CD4-positive, alpha-beta T cell (primary cell): ENCODE results near the gene RANGRF. TPM values are rescaled to one million over a fixed set of nuclear protein-coding genes. Genes with fewer than 3 reads are reported as not detected.

Experiments used
- ATAC-seq: fragments of 200-7000 bp; cut with Tn5 transposase; one replicate; pipeline ENCODE4 v1.10.0; 2022; ENCODE audit warnings: mild to moderate bottlenecking; ENCODE audit not compliant: poor library complexity
- CTCF ChIA-PET: fragments of 350-600 bp; sonication (Branson Sonifier 250); formaldehyde crosslinking; loops from one replicate; lab custom pipeline; 2021; ENCODE audit warnings: antibody characterized with exemption, inconsistent platforms; lab: Charles Lee
- POLR2A ChIA-PET: fragments of 350-600 bp; sonication (Branson Sonifier 250); formaldehyde crosslinking; loops from one replicate; lab custom pipeline; 2021; ENCODE audit warnings: antibody characterized with exemption, inconsistent platforms; lab: Charles Lee
- DNase-seq, 14 experiments: peaks; one replicate each; pipeline ENCODE4 v3.0.0-alpha.2; 2013 to 2020; ENCODE audit warnings: mixed read lengths in 2 of 14
- H3K27ac ChIP-seq, 2 donors: one replicate each; pipeline versions ENCODE4 v1.5.1 to v1.7.0; 2013; ENCODE audit warnings: low read length in 2 of 2, low read depth in 1 of 2, mild to moderate bottlenecking in 1 of 2
- H3K27me3 ChIP-seq, 2 experiments: 1 replicate in 1 of 2; 2 replicates in 1 of 2; pipeline versions ENCODE4 v1.6.1 to v1.7.0; 2013; ENCODE audit warnings: low read length in 2 of 2, control low read depth in 1 of 2, mild to moderate bottlenecking in 1 of 2, moderate library complexity in 1 of 2; ENCODE audit not compliant: insufficient read depth in 2 of 2, control insufficient read depth in 1 of 2
- H3K36me3 ChIP-seq: one replicate; pipeline ENCODE4 v1.6.1; 2013; ENCODE audit warnings: low read length, control low read depth; ENCODE audit not compliant: insufficient read depth
- H3K4me1 ChIP-seq: one replicate; pipeline ENCODE4 v1.6.1; 2013; ENCODE audit warnings: low read length, control low read depth; ENCODE audit not compliant: insufficient read depth
- H3K4me3 ChIP-seq: one replicate; pipeline ENCODE4 v1.5.1; 2013; ENCODE audit warnings: mild to moderate bottlenecking, low read length, moderate library complexity
- H3K9me3 ChIP-seq, 2 experiments: 1 replicate in 1 of 2; 2 replicates in 1 of 2; pipeline versions ENCODE4 v1.6.1 to v1.7.0; 2013; ENCODE audit warnings: low read length in 2 of 2, mild to moderate bottlenecking in 2 of 2, control low read depth in 1 of 2, moderate library complexity in 1 of 2; ENCODE audit not compliant: control insufficient read depth in 1 of 2, insufficient read depth in 1 of 2
- H3K27ac Mint-ChIP-seq: one replicate; pipeline ENCODE4 v1.8.0; 2020; ENCODE audit warnings: mixed read lengths
- H3K27me3 Mint-ChIP-seq: one replicate; pipeline ENCODE4 v1.8.0; 2021; ENCODE audit warnings: mixed read lengths
- H3K36me3 Mint-ChIP-seq: one replicate; pipeline ENCODE4 v1.8.0; 2021; ENCODE audit warnings: low read depth, mixed read lengths
- H3K4me1 Mint-ChIP-seq: one replicate; pipeline ENCODE4 v1.8.0; 2021; ENCODE audit warnings: low read depth, mixed read lengths
- H3K4me3 Mint-ChIP-seq: one replicate; pipeline ENCODE4 v1.8.0; 2020; ENCODE audit warnings: mild to moderate bottlenecking, mixed read lengths
- H3K9me3 Mint-ChIP-seq: one replicate; pipeline ENCODE4 v1.8.0; 2020; ENCODE audit warnings: mixed read lengths
- CTCF ChIP-seq: fragments of 200-600 bp; IDR thresholded peaks from one replicate; pipeline ENCODE4 v1.8.0; 2022; ENCODE audit warnings: antibody characterized with exemption, mild to moderate bottlenecking
- intact Hi-C, 2 experiments: fragments of 100-400 bp; cut with DNase I in 1 of 2; cut with micrococcal nuclease in 1 of 2; formaldehyde crosslinking; loops; one replicate each; pipeline versions ENCODE4 v1.15.1 to v1.9.0; 2023 to 2025; cut with DNase I, micrococcal nuclease
- total RNA-seq, 174 experiments: library from RNA in 2 of 174; stranded (reverse) in 2 of 174; gene quantifications; one replicate each; pipeline ENCODE4 v1.2.3 and lab custom pipeline; 2021 to 2026

Gene RANGRF
- total RNA-seq, 2 experiments from 2014 or later: 23.1 to 24.6 TPM

- CTCF ChIA-PET: no interaction called here
- DNase-seq (no peak), ATAC-seq (no peak)
- no peaks in the 10 kb centered on the region for H3K9me3 ChIP-seq
- peaks cover 2% of the 10 kb centered on the region for H3K4me1 ChIP-seq
- TF ChIP-seq CTCF: no peak
- H3K27ac ChIP-seq: no peak overlapping the region
- intact Hi-C loops: no loop called here
- no peaks in the 10 kb centered on the region for H3K9me3 Mint-ChIP-seq
- no peaks in the 10 kb centered on the region for H3K27me3 Mint-ChIP-seq
- H3K27me3 ChIP-seq: no peaks in the 10 kb centered on the region
- peaks cover 30% of the 10 kb centered on the region for H3K36me3 ChIP-seq
- POLR2A ChIA-PET: no interaction called here
- H3K27ac Mint-ChIP-seq: no peak overlapping the region
- no peak overlapping the region for H3K4me3 Mint-ChIP-seq
- H3K4me3 ChIP-seq: no peak overlapping the region
- H3K4me1 Mint-ChIP-seq: peaks cover 8% of the 10 kb centered on the region
- H3K36me3 Mint-ChIP-seq: peaks cover 25% of the 10 kb centered on the region
Measured at GRCh38 chr17:8254881-8255280, 33.6 kb upstream of the RANGRF start.

GRCh38 chr17:8255499-8255898 is 33.0 kb upstream of the RANGRF start:
- peaks cover 30% of the 10 kb centered on the region for H3K36me3 ChIP-seq
- Mint-ChIP-seq H3K4me3 (no peak overlapping the region), H3K4me1 (peaks cover 2% of the 10 kb centered on the region), H3K9me3 (no peaks in the 10 kb centered on the region), H3K27me3 (no peaks in the 10 kb centered on the region), H3K36me3 (peaks cover 30% of the 10 kb centered on the region), H3K27ac (no peak overlapping the region)
- no peak overlapping the region for H3K27ac ChIP-seq
- H3K9me3 ChIP-seq: no peaks in the 10 kb centered on the region
- no peak for TF ChIP-seq CTCF
- no peaks in the 10 kb centered on the region for H3K27me3 ChIP-seq
- CTCF ChIA-PET: no interaction called here
- no peaks in the 10 kb centered on the region for H3K4me1 ChIP-seq
- no peak for ATAC-seq
- intact Hi-C loops: no loop called here
- DNase-seq: no peak
- POLR2A ChIA-PET: no interaction called here
- no peak overlapping the region for H3K4me3 ChIP-seq

GRCh38 chr17:8256291-8256690 is 32.2 kb upstream of the RANGRF start:
- Mint-ChIP-seq H3K9me3 (no peaks in the 10 kb centered on the region), H3K4me3 (no peak overlapping the region), H3K27ac (no peak overlapping the region), H3K27me3 (no peaks in the 10 kb centered on the region), H3K36me3 (peaks cover 38% of the 10 kb centered on the region), H3K4me1 (no peaks in the 10 kb centered on the region)
- ChIA-PET CTCF (no interaction called here), POLR2A (no interaction called here)
- Histone ChIP-seq H3K9me3 (no peaks in the 10 kb centered on the region), H3K27me3 (no peaks in the 10 kb centered on the region), H3K27ac (no peak overlapping the region), H3K4me3 (no peak overlapping the region), H3K4me1 (no peaks in the 10 kb centered on the region), H3K36me3 (peaks cover 30% of the 10 kb centered on the region)
- DNase-seq (no peak), ATAC-seq (no peak)
- intact Hi-C loops: no loop called here
- no peak for TF ChIP-seq CTCF
